HG03575 (cell line): ENCODE measurements around the gene EPHA7.

Experiments
- ATAC-seq: cut with Tn5 transposase; IDR thresholded peaks from one replicate; pipeline ENCODE4 v1.9.1; 2021; ENCODE audit not compliant: unreplicated experiment, insufficient number of reproducible peaks, low FRiP score; ENCODE audit errors: extremely low read depth

Gene EPHA7

GRCh38 chr6:93337772-93338394 lies 81.5 kb downstream of the EPHA7 start:
- ATAC-seq, result no peak

DNA sequence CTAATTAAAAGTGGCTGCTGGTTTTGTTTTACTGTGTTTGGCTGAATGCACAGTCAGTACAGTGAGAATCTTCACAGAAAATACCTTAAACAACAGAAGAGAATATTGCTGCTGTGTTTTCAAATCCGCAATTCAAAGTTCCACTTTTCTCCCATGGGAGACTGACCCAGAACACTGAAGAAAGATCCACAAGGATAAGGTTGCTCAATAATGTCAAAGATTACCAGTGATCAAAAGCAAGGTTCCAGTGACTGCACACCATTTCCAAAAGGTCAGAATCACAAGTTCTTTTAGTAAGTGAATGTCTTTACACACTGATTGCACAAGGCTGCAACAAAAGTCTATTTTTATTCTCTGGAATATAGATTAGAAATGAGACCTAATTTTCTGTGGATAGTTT lies 82.3 kb downstream of the EPHA7 start:
- no peak for ATAC-seq

DNA sequence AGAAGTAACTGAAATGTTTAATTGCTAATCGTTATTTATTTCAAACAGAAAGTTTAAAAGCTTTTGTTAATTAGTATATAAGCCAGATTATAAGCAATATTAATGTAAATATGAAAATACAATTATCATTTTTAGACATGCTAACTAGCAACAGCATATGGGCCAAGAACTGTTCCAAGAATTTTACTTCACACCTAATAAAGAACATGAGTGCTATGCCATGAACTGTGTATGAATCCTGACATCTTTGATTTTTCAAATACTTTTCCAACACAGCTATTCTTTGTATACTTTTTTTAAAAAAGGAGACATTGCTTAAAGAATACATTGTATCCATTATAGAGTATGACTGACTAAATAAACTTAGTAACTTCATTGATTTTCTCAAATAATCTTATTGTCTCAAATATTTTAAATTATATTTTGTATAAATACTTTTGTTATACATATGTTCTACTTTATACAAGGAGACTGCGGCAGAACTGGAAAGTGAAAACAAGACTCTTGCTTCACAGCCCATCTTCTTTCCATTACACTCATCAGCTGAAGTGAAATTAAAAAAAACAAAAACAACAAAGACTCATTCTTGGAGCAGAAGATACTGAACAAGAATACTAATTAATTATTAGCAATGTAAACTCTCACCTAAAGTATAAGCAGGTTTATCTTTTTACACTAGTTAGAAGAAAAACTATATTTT lies 89.9 kb downstream of the EPHA7 start:
- ATAC-seq, result no peak

GRCh38 chr6:93327857-93328256 lies 91.5 kb downstream of the EPHA7 start:
- ATAC-seq, result no peak

DNA sequence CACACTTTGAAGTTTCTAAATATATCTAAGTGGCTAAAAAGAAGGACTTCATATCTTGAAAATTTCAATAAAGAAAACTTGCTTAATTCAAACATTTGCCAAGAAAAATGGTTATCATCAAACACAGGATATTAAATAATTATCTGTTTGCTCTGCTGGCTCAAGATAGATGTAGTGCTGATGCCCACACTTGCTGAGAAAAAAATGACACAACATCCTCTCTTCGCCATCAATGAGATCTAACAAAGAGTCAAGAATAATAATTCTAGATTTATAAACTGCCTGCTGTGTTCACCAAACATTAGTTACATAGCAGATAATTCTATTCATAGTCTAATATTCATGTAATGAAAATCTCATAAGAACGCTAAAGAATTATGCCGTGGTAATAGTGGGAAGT lies 93.6 kb downstream of the EPHA7 start:
- ATAC-seq, result no peak

GRCh38 chr6:93323630-93324029 lies 95.7 kb downstream of the EPHA7 start:
- no peak for ATAC-seq

DNA sequence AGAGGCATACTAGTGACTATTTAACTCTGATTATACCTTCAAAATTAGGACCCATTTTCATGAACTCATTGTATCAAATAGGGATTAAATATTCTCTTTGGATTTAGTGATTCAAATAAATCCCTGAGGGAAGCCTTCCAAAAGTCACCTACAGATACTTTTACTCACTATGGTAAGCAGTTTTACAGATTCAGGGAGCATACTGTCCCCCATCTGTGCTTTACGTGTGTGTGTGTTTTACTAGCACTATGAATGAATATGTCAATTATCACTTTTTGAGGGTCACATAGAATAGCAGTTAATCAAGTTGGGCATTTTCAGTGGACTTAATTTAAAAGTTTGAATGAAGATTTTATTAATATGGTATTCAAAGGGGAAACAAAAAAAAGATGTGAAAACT lies 96.7 kb downstream of the EPHA7 start:
- ATAC-seq, result no peak

GRCh38 chr6:93319304-93319703 lies 100.1 kb downstream of the EPHA7 start:
- no peak for ATAC-seq

- ATAC-seq, result no peak
Measured at GRCh38 chr6:93318121-93318520, 101.2 kb downstream of the EPHA7 start.

DNA sequence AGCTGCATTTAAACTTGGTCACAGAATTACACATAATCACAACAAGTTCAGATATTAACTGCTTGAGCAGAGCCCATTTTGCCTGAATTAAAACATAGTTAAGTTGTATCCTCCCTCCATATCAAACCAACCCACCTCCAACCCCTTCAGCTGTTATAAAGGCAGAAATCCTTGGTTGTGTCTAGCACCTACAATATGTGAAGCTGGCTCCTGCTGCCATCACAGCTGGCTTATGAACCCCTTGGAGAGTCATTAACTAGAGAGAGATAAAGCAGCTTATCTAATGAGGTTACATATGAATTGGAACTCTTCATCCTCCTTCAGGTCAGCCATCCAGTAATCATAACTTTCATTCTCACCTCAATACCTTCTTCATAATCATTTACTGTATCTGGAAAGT lies 101.8 kb downstream of the EPHA7 start:
- ATAC-seq, result no peak

DNA sequence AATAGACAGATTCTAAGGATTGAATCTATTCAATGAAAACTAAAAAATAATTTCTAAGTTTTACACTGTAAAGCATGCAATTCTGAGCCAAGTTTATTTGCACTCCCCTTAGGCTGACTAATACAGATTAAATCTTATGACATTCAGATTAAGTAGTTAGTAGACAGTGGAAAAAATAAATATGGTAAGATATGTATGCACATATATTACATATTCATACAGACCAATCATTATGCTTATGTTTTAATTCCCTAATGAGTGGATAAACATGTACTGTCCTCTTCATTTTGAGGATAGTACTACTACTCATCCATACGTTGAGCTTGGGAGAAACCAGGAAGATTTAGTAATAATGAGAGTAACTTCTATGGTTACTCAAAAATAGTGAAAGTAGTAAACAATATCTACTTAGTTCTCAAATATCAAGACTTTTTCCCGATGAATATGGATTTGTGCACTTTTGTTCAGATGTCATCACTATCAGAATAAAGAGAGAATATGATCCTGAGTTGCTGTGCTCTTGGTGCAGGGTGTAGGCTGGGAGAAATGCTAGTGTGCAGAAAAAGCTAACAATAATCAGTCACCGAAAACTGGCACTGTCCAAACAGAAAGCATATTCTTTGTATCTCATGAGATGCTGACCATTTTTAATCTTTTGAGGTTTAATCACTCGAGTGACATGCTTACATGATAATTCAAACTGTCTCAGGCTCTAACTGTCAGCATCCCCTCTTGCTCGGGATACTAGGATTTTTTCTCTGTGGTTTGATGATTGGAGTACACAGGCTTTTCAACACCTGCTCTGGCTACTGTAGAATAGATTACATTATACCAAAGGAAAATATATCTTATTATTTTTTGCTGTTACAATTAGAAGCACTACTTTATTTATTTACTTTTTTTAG lies 111.6 kb downstream of the EPHA7 start:
- ATAC-seq, result no peak

- no peak for ATAC-seq
Measured at GRCh38 chr6:93305088-93305487, 114.3 kb downstream of the EPHA7 start.

- ATAC-seq, result no peak
Measured at GRCh38 chr6:93304505-93304904, 114.9 kb downstream of the EPHA7 start.

- no peak for ATAC-seq
Measured at GRCh38 chr6:93300661-93301060, 118.7 kb downstream of the EPHA7 start.

DNA sequence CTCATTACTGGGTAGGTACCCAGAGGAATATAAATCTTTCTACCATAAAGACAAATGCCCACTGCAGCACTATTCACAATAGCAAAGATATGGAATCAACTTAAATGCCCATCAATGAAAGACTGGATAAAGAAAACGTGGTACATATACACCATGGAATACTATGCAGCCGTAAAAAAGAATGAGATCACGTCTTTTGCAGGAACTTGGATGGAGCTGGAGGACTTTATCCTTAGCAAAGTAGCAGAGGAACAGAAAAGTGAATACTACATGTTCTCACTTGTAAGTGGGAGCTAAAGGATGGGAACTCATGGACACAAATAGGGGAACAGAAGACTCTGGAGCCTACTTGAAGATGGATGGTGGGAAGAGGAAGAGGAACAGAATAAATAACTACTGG lies 119.7 kb downstream of the EPHA7 start:
- ATAC-seq, result no peak

DNA sequence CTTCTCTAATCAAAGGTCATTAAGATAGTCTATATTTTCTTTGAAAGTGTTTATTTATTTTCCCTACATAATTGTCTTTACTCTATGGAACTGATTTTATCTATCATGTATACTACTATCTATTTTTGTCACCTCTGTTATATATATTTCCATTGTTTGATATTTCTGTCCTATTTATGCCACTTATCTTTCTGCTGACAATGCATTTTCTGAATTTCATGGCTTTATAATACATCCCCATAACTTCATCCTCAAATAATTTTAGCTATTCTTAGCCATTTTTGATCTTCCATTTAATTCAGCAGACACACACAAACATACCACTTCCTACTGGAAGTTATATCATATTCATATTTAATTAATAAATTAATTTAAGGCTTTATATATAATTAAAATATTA lies 123.7 kb downstream of the EPHA7 start:
- no peak for ATAC-seq

DNA sequence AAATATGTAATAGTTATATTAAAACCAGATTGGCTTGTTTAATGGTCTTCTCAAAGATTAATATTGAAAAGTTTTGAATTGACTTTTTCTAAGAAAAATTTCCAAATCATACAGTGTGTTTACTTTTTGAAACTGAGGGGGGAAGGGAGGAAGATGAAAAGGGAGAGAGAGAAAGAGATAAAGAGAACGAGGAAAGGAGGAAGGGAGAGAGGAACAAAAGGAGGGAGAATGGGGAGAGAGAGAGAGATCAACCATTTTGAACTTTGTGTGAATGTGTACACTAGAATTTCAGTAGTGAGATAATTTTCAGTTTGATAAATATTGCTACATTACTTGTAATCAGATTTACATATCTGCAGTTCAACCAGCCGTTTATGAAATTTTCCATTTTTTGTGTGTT lies 124.5 kb downstream of the EPHA7 start:
- ATAC-seq, result no peak

DNA sequence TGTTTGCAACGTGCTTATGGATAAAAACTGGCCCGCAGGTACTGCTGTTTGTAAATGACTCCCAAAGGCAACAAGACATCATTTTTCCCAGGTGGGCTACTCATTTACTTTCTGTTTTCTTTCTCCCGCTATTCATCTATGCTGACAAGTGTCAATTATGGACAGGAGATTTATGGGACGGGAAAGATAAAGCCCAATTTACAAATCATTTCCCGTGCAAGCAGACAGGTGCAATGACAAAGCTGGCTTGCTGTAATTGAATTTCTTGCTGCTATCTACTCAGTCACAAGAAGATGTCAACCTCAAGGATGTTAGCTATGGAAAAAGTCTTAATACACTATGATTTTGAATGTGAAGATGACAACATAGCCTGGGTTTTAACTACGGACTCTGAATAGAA lies 125.5 kb downstream of the EPHA7 start:
- ATAC-seq, result no peak

GRCh38 chr6:93293460-93293859 lies 125.9 kb downstream of the EPHA7 start:
- ATAC-seq, result no peak

DNA sequence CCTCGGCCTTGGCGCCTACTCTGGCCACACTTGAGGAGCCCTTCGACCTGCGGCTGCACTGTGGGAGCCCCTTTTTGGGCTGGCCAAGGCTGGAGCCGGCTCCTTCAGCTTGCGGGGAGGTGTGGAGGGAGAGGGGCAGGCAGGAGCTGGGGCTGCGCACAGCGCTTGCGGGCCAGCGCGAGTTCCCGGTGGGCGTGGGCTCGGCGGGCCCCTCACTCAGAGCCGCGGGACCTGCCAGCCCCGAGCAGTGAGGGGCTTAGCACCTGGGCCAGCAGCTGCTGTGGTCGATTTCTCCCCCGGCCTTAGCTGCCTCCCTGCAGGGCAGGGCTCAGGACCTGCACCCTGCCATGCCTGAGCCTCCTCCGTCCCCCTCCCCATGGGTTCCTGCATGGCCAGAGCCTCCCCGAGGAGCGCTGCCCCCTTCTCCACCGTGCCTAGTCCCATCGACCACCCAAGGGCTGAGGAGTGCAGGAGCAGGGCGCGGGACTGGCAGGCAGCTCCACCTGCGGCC lies 136.8 kb downstream of the EPHA7 start:
- ATAC-seq, result no peak
